HG03066 (cell line): ENCODE results near the gene RORC.
A peak's percentile ranks its signal among the peaks of the same experiment; 100 is the strongest.
"Not testable (repeated sequence)": the region's sequence is repeated elsewhere in the genome, so short reads cannot be mapped to it uniquely, and the experiment has no call there.

ENCODE experiments used
- ATAC-seq: cut with Tn5 transposase; IDR thresholded peaks from one replicate; pipeline ENCODE4 v1.9.1; 2021; ENCODE audit warnings: low read depth; ENCODE audit not compliant: unreplicated experiment

RORC gene

GRCh38 chr1:151809290-151809984, 22.2 kb downstream of the RORC start:
- no peak for ATAC-seq

DNA sequence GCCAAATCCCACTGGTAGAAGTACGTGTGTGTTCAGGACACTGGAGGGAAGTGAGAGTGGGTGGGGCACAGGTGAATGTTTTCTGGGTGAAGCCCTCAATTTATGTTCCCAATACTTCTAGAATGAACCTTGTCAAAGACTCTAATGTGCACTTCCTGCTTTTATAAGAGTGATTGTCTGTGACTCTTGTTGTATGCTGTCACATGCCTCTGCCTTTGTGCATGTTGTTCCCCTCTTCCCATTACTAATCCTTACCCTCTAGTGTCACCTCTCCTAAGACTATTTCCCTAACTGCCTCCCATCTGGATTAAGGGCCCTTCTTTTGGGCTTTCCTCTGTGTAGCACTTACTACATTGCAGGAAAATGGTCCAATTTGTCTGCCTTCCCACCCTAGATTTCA, 23.8 kb downstream of the RORC start:
- no peak for ATAC-seq

GRCh38 chr1:151807131-151807530, 24.5 kb downstream of the RORC start:
- no peak for ATAC-seq

DNA sequence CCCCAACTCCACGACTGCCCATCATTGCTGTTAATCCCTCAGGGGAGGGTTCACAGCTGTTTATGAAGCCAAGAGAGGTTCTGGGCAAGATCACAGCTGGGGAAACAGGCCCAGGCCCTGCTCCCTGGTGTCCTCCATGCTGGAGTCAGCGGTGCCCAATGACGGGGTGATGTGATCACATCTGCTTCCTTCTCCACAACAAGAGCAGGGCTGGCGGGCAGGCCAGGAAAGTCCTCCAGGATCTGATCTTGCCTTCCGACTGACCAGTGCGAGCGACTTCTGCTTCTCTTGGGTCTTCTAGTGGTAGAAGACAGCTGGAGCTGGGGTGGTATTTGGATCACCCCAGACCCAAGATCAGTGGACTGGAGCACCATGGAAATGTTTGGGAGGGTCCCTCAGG, 25.4 kb downstream of the RORC start:
- no peak for ATAC-seq

DNA sequence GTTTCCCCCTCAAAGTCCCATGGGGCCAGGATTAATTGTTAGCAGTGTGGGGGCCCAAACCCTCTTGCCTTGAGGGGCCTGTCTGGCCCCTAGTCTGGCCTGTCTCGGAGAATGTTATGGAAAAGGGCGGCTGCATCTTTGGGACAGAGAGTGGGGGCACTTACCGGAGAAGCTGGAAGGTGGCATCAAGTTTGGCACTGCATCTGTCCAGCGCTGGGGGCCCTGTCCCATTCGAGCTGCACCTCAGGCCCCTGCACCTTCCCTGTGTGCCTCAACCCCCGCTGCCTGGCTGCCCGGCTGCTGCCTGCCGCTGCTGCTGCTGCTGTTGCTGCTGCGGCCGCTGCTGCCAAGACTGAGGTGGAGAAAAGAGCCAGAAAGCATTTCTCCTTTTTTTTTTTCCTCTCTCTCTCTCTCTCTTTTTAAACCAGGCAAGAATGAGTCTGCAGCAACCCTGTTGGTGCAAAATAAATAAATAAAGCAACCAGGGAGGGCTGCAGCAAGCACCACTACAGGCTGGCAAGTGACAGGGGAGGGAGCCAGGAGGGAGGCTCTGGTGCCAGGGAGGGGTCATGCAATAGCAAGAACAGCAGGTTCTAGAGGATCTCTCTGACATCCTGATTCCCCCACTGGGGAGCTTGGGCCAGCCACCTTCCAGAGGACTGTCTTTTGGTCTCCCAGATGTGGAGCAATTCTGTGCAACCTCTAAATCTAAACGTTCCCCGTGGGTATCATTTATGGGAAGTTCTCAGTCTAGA, 26.4 kb downstream of the RORC start, which contains the start of gene LINGO4:
TSS of gene LINGO4 (minus strand) at position 354 of the 755 bp plus-strand sequence. CDS start 2,715 bp downstream, outside the sequence.
- ATAC-seq, result no peak

- no peak for ATAC-seq
Measured at GRCh38 chr1:151803915-151804314, 27.7 kb downstream of the RORC start.

DNA sequence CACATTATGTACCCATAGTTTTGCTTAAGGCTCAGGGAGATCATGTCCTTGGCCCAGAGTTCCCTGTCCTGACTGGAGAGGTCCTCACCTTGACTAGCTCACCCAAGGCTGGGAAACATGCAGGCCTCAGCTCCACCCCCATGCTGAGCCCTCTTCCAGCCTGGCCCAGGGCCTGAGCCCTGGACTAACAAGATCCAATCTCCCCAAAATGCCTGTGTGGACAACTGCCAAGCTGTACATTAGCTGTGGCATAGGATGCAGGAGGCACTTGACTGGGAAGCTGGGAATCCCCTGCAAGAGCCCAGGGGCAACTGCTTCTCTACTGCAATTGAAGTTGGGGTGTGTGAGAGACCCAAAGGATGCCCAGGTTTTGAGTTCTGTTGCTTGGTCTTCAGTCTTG, 28.4 kb downstream of the RORC start:
- ATAC-seq, result no peak

DNA sequence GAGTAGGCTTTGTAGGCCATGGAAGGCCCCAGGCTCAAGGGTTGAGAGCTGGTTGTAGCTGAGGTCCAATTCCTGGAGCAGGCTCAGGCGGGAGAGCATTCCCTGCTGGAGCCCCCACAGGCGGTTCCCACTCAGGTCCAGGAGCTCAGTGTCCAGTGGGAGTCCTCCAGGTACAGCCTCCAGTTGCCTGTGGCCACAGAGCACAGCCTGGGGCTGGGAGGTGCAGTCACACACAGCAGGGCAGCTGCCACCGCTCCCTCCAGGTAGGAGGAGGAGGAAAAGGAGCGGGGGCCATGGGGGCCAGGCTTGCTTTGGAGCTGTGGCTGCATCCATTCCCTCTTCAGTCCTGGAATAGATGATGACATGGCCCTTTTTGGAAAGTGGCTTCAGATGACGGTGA, 29.2 kb downstream of the RORC start:
- no peak for ATAC-seq

- no peak for ATAC-seq
Measured at GRCh38 chr1:151801846-151802245, 29.8 kb downstream of the RORC start.

DNA sequence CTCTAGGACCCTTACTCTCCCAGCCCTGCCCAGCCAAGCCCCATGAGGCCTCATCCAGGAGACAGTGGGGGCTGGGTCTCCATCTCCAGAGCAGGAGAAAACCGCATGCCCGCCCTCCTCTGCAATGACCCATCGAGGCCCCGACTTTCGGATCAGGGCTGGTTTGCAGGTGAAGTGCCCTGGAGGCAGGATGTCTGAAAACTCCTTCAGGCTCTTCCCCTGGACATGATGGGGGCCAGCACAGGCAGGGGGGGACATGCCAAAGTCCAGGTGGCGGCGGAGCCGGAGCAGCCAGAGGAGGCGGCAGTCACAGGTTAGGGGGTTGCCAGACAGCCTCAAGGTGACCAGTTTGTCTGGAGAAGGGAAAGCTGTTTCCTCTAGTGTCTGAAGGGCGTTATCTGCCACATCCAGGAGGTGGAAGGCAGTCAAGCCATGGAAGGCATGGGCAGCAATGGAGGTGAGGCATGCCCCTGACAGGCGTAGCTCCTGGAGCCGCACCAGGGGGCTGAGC, 30.2 kb downstream of the RORC start:
- ATAC-seq, result no peak

- ATAC-seq, result no peak
Measured at GRCh38 chr1:151800830-151801229, 30.8 kb downstream of the RORC start.

DNA sequence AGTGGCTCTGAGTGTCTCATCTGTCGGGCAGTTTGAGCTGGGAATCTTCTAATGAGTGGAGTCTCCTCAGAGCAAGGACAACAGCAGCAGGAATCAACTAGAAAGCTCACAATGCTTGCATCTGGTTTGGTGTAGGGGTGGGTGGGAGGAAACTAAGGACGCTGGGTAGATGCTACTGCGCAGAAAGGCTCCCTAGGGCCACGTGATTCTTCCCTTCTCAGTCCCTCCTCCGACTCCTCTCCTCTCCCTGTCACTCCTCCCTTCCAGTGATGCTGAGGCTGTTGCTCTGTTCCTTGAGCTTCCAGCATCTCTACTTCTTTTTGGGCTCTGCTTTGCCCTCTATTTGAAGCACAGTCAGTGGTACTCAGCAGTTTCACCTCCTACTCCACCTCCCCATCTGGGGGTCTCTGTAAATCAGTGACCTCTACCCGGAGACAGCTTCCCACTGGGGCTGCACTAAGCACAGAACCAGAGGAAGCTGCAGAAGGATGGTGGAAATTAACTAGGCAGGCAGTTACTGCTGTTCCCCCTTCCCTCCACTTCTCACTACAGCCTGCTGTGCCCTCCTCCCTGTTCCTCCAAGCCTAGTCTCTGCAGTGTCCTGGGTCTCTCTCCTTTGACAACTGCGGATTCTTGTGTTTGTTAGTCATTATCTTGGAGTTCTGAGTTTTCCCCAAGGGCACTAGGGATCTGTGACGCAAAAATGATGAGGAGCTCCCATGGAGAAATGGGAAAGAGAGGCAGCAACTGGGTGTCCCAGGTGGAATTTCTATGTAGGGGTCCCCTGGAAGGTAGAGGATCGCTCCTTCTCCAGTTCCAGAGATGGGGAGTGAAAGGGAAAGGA, 32.2 kb downstream of the RORC start:
- no peak for ATAC-seq

- ATAC-seq, result no peak
Measured at GRCh38 chr1:151798571-151798970, 33.0 kb downstream of the RORC start.

GRCh38 chr1:151790940-151791651, 40.5 kb downstream of the RORC start:
- ATAC-seq, result peak; percentile 21

DNA sequence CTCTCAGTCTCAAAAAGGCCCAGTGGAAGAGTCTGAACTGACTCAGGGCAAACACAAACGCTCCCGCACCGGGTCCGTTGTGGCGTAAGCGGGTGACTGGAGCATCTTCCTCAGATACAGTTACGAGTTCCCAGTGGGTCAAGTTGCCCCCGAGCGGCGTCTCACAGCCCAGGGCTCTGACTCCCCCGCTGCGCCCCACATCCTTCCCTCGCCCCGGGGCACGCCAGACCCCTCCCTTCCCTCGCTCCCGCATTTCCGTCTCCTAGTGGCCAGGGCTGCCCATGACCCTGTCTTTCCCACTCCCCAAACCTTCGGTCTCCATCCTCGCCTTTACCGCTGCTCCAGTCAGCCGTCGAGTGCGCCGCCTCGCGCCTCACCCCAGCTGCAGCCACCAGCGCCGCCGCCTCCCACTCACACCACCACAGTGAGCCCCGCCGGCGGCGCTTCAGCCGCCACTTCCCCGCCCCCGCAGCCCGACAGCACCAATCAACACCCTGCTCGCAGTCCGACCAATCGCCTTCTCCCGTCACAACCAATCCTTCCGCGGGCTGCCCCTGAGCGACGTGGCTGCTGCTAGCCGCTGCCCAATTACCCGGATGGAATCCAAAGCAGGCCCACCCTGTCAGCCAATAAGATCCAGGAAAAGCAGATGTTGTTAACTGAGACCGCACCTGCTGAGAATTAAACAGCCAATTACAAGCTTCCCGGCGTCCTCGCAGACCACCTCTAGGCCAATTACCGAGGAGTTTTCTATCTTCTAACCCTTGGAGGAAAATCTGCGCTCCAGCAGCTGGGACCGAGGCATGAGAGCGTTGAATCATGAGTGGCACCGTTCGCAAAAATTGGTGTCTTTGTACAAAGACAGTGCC, 41.3 kb downstream of the RORC start, which contains the start of gene TDRKH:
TSS of gene TDRKH (minus strand) at position 430 of the 869 bp plus-strand sequence. CDS start 7,478 bp downstream, outside the sequence.
- ATAC-seq, result peak; percentile 94

- no peak for ATAC-seq
Measured at GRCh38 chr1:151787689-151788088, 43.9 kb downstream of the RORC start.

DNA sequence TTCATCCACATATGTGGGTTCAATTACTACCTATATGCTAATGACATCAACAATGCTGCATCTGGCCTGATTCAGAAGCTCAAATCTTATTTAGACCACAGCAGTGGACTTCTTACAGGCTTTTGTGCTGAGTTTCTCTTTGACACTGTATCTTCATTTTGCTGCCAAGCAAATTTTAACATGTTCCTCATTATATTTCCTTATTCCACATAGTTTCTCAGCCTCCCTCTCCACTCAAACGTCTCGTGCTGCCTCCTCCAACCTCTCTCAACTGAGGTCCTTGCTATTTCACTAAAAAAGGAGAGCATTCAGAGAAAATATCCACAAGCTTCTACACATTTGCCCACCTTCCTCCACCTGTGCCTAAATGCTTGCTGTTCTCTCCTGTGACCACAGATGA, 47.8 kb downstream of the RORC start:
- no peak for ATAC-seq

- no peak for ATAC-seq
Measured at GRCh38 chr1:151782741-151783140, 48.9 kb downstream of the RORC start.

DNA sequence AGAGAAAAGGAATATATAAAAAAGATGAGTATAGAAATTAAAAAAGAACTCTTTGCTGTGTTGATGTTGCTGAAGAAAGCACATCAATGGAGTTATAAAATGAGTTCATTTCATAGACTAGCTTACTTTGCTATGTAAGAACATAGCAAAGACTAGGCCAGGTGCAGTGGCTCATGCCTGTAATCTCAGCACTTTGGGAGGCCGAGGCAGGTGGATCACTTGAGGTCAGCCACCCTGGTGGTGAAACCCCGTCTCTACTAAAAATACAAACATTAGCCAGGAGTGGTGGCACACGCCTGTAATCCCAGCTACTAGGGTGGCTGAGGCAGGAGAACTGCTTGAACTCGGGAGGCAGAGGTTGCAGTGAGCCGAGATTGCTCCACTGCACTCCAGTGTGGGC, 49.6 kb downstream of the RORC start:
- ATAC-seq, result not testable (repeated sequence)
